ENCODE measurements around the gene DCLRE1A. TPM values are rescaled to one million over a fixed set of nuclear protein-coding genes. Genes with fewer than 3 reads are reported as not detected.

DCLRE1A gene
- total RNA-seq, 2 donors from 2014 or later = 6.2 to 8.5 TPM

DNA sequence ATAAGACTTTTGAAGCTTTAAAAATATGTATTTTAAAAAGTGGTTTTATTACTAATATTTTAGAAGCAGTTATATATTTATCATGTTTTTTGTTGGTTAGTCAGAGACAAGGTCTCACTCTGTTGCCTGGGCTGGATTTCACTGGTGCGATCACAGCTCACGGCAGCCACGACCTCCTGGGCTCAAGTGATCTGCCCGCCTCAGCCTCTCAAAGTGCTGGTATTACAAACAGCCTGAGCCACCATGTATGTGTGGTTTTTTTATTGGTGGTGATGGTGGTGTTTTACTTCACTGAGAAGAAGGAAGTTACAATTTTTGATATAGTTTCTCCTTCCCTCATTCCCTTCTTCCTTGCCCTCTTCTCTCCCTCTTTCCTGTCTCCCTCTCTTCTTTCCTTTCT is 14.0 kb upstream of the DCLRE1A start:
- TF ChIP-seq, protein P1, sequence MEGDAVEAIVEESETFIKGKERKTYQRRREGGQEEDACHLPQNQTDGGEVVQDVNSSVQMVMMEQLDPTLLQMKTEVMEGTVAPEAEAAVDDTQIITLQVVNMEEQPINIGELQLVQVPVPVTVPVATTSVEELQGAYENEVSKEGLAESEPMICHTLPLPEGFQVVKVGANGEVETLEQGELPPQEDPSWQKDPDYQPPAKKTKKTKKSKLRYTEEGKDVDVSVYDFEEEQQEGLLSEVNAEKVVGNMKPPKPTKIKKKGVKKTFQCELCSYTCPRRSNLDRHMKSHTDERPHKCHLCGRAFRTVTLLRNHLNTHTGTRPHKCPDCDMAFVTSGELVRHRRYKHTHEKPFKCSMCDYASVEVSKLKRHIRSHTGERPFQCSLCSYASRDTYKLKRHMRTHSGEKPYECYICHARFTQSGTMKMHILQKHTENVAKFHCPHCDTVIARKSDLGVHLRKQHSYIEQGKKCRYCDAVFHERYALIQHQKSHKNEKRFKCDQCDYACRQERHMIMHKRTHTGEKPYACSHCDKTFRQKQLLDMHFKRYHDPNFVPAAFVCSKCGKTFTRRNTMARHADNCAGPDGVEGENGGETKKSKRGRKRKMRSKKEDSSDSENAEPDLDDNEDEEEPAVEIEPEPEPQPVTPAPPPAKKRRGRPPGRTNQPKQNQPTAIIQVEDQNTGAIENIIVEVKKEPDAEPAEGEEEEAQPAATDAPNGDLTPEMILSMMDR (IDR thresholded peaks at IDR 0.05) = no peak
- H3K4me3 ChIP-seq = no peak overlapping the region
- DNase-seq = no peak
- no peaks in the 10 kb centered on the region for H3K9me3 ChIP-seq
- H3K27ac ChIP-seq = no peak overlapping the region
- H3K36me3 ChIP-seq = no peaks in the 10 kb centered on the region
- H3K4me1 ChIP-seq = no peaks in the 10 kb centered on the region
- no peaks in the 10 kb centered on the region for H3K27me3 ChIP-seq
- intact Hi-C loops (cut with DNase I) = no loop called here
- no peak overlapping the region for H3K9ac ChIP-seq (ENCODE audit: low read depth in 2 of 2, low read length in 2 of 2)

DNA sequence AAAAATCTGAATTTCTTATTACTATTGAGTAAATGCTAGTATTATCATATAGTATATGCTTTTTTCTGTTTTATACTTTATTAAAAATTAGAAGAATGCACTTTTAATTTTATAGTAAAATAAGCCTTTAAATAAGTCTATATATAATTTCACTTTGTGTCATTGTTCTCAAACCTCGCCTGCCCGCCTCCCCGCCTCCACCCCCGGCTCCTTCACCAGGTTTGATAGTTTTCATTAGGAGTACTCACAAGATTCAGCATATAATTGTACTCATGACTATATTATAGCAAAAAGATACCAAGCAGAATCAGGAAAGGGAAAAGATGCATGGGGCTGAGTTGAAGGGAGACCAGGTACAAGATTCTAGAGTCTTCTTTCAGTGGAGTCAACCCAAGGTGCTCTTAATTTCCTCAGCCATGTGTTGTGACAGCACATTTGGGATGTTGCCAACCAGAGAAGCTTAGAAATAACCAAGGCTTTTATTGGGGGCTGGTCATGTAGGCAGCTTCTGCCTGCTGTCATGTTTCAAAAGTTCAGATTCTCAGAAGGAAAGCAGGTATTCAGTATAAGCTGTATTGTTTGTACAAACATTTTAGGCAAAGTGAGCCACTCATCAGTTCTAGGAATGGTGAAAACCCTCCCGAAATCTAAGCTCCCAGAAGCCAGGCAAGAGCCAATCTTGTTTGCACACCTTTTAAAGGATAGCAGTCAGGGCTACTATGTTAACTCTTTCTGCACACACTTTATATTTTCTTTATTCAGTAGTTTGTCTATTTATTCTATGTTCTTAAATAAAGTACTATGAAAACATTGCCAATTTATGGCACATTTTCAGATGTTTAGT is 12.9 kb upstream of the DCLRE1A start:
- no peak overlapping the region for H3K9ac ChIP-seq (ENCODE audit: low read depth in 2 of 2, low read length in 2 of 2)
- H3K27me3 ChIP-seq = no peaks in the 10 kb centered on the region
- H3K4me3 ChIP-seq = no peak overlapping the region
- no peak for DNase-seq
- no peak overlapping the region for H3K27ac ChIP-seq
- H3K9me3 ChIP-seq = no peaks in the 10 kb centered on the region
- TF ChIP-seq, protein P1 (IDR thresholded peaks at IDR 0.05) = no peak
- H3K4me1 ChIP-seq = no peaks in the 10 kb centered on the region
- H3K36me3 ChIP-seq = no peaks in the 10 kb centered on the region
- intact Hi-C loops (cut with DNase I) = no loop called here

DNA sequence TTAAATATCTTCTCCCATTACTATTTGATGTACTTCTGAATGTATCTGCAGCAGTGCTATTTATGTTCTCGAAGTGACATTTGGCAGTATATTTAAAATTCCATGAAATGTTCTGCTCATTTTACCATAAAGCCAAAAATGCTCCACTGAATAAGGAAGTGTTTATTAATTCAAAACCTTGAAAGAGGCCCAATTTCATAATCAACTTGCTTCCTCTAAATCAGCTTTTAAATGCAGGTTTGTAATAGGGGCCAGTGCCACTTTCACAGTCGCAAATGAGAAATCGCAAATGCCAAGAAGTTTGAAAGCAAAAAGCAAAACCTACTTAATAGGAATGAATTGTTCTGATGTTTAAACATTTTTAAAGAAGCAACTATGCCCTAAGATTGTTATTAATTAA is 12.0 kb upstream of the DCLRE1A start:
- Histone ChIP-seq H3K4me1 (no peaks in the 10 kb centered on the region), H3K27ac (no peak overlapping the region), H3K4me3 (no peak overlapping the region), H3K9me3 (no peaks in the 10 kb centered on the region), H3K36me3 (no peaks in the 10 kb centered on the region), H3K9ac (ENCODE audit: low read depth in 2 of 2, low read length in 2 of 2) (no peak overlapping the region), H3K27me3 (no peaks in the 10 kb centered on the region)
- TF ChIP-seq, protein P1 (IDR thresholded peaks at IDR 0.05) = no peak
- DNase-seq = no peak
- intact Hi-C loops (cut with DNase I) = no loop called here

DNA sequence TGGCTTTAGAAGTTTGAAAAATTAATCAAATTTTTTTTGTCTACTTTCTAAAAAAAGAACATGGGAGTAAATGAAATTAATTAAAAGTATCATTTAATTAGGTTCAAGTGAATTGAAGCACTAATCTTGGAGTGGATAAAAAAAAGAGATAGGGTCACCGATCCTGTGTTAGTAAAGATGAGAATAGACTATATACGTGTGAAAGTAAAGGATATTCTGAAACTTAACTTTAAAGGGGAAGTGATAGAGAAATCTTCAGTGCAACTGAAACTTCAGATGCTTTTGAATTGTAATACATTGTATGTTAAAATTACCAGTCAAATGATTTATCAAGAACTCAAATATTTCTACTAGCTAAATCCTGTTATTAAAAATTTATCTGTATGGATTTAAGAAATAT is 5.4 kb upstream of the DCLRE1A start:
- peaks cover 12% of the 10 kb centered on the region for H3K4me1 ChIP-seq

DNA sequence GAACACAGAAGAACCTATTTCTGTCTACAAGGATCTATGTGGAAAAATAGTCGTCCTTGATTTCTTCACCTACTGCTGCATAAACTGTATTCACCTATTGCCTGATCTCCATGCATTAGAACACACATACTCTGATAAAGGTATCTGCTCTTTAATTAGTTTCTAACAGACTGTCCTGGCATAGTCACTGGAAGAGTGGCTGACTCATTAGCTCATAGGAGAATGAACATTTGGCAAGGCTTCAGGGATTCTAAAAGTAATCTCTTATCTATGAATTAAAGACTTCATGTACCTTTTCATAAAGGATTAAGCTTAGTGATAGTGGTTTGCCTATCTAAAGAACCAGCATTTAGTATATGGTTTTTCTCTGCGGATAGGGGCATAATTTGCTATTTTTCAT is 4.7 kb upstream of the DCLRE1A start:
- Histone ChIP-seq H3K27me3 (no peaks in the 10 kb centered on the region), H3K4me1 (peaks cover 12% of the 10 kb centered on the region), H3K9ac (ENCODE audit: low read depth in 2 of 2, low read length in 2 of 2) (no peak overlapping the region), H3K4me3 (no peak overlapping the region), H3K36me3 (no peaks in the 10 kb centered on the region), H3K9me3 (no peaks in the 10 kb centered on the region), H3K27ac (no peak overlapping the region)
- TF ChIP-seq, protein P1 (IDR thresholded peaks at IDR 0.05) = no peak
- intact Hi-C loops (cut with DNase I) = loop anchor here (10.0 kb wide), 1 partner anchor 154 kb away; no protein-coding TSS in a partner anchor
- DNase-seq = no peak

More for the DNA sequence above, 5.4 kb upstream of the DCLRE1A start:
- no peak overlapping the region for H3K9ac ChIP-seq (ENCODE audit: low read depth in 2 of 2, low read length in 2 of 2)
- no peaks in the 10 kb centered on the region for H3K27me3 ChIP-seq
- TF ChIP-seq, protein P1 (IDR thresholded peaks at IDR 0.05) = no peak
- H3K27ac ChIP-seq = no peak overlapping the region
- no peaks in the 10 kb centered on the region for H3K9me3 ChIP-seq
- no peak for DNase-seq
- H3K4me3 ChIP-seq = no peak overlapping the region
- no peaks in the 10 kb centered on the region for H3K36me3 ChIP-seq
- intact Hi-C loops (cut with DNase I) = loop anchor here (10.0 kb wide), 1 partner anchor 154 kb away; no protein-coding TSS in a partner anchor

Data from colonic mucosa (tissue), 4 donors.